GM19467 (cell line): ENCODE measurements around the gene ETFA.
"Not testable (repeated sequence)": the region's sequence is repeated elsewhere in the genome, so short reads cannot be mapped to it uniquely, and the experiment has no call there.

Experiments
- ATAC-seq: cut with Tn5 transposase; IDR thresholded peaks from one replicate; pipeline ENCODE4 v1.9.1; 2021; ENCODE audit warnings: mild to moderate bottlenecking, moderate library complexity; ENCODE audit not compliant: unreplicated experiment

ETFA gene

DNA sequence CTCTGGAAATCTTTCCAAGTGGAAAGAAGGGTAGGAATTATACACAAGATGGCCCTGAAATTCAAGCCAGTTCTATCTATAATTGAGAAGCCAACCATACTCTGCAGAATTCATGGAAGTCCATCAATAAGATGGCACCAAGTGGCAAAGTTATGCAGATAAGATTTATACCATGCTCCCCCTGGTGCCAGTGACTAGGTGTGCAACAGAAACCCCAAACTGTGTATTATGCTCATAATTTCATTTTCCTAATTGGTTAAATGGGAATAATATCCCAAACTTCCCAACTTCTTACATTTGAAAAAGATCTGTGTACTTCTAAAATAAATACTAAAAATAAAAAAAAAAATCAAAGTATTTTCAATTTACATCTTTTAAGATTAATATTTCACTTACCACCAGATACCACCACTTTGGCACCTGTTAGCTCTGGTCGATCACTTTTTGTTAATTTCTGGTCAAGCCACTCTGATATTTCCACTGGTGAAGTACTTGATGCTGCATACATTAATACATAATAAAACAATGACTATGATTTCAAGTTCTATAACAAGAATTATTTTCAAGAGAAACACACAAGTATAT lies 25.9 kb downstream of the ETFA start:
- no peak for ATAC-seq

GRCh38 chr15:76282465-76282864 lies 28.8 kb downstream of the ETFA start:
- ATAC-seq: no peak

DNA sequence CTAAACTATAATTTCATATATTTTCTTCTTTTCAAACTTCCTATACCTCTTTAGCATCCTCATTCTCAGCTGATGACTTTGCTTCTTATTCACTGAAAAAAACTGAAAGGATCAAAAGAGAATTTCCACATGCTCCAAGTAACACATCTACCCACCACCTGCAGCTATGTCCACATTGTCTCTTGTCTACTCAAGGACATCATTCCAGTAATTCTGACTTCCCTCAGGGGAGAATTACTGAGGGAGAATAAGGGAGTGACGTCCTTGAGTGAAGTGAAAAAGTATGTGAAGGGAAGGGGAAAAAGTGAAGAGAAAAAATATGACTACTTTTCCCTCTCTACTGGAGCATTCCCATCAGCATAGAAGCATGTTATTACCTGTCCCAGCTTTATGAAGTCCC lies 32.6 kb downstream of the ETFA start:
- ATAC-seq: no peak

GRCh38 chr15:76274821-76275220 lies 36.4 kb downstream of the ETFA start:
- ATAC-seq: no peak

DNA sequence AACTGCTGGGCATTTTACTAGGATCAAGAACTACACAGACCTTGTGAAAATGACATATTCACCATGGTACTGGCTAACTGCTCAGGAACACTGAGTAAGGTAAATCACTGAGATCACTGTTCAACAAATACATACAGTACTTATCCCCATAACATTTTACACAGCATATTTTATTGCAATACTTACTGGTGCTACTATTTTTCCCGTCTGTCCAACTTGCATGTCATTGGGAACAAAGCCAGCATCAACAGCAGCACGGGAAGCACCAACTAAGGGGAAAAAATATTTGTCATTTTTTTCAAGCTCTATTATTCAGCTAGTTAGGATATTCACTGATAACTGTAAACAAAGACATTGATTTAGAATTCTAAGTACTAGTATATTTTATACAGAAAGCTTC lies 37.0 kb downstream of the ETFA start:
- ATAC-seq: no peak

GRCh38 chr15:76270876-76271275 lies 40.4 kb downstream of the ETFA start:
- ATAC-seq: no peak

DNA sequence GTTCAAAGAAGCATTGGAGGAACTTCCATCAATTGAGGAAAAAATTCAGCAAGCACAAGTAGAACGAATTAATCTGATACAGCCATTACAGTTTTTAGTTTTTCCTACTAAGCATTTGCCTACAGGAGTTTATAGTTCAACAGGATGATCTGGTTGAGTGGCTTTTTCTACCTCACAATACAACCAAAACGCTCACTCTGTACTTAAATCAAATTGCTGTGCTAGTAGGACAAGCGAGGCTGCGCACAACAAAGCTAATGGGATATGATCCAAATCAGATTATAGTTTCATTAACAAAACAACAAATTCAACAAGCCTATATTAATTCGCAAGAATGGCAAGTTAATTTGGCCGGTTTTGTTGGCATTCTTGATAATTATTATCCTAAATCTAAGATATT lies 44.2 kb downstream of the ETFA start:
- ATAC-seq: no peak

DNA sequence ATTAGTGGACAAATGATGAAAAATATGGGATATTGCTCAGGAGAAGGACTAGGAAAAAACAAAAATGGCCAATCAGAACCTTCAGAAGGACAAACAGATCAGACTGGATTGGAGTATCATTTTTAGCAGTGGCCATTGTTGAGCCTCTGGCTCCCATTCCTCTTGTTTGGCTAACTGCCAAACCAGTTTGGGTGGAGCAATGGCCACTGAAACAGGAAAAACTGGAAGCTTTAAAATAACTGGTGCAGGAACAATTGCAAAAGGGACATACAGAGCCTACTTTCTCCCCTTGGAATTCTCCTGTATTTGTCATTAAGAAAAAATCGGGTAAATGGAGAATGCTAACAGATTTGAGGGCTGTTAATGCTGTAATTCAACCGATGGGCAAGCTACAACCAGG lies 45.5 kb downstream of the ETFA start:
- not testable (repeated sequence) for ATAC-seq

GRCh38 chr15:76260246-76260938 lies 50.9 kb downstream of the ETFA start:
- ATAC-seq: no peak

GRCh38 chr15:76259392-76259791 lies 51.9 kb downstream of the ETFA start:
- ATAC-seq: no peak

DNA sequence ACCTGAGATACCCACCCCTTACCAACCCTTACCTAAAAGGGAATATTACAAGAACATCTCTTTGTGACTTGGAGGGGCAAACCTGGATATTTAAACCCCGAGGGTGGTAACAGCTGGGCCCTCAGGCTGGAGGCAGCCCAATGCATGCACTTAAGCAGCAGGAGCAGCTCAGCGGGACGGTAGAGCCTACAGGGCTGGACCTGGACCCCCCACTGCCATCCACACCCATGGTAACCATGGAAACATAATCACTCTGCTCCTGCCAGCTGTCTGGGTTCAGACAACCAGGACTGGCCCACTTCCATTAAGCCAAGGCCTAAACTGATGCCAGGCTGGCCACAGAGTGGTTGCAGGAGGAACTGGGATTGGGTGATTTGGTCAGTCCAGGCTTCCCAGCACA lies 52.8 kb downstream of the ETFA start:
- ATAC-seq: no peak

DNA sequence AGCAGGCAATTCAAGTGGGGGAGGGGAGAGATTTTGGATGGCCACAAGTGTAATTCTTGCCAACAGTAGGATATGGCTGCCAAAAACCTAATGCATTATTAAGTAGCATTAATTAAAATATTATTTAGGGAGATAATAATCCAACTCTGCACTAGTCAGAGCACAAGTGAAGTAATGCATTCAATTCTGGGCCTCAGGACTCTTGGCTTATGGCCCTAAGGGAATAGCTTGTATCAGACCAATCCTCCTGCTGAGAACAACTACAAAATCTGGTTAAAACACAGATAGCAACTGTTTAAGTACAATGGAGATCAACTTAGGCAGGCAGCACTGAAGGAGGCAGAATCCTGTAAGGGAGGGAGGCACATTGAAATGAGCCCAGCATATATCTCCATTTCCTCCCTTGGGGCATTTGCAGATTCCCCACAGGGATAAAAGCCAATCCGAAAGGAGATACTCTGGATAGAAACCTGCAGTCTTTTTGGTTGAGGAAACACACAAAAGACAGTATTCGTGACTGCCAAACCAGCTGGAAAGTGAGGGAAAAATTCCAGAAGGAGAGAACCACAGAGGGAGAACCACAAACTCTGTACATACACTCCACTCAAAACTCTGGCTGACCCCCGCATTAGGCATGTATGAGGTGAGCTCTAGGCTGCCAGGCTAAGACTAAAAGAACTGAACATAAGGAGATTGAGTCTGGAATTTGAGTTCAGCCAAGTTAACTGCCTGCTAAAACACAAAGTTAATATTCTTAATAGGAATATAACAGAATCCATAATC lies 57.4 kb downstream of the ETFA start:
- no peak for ATAC-seq

DNA sequence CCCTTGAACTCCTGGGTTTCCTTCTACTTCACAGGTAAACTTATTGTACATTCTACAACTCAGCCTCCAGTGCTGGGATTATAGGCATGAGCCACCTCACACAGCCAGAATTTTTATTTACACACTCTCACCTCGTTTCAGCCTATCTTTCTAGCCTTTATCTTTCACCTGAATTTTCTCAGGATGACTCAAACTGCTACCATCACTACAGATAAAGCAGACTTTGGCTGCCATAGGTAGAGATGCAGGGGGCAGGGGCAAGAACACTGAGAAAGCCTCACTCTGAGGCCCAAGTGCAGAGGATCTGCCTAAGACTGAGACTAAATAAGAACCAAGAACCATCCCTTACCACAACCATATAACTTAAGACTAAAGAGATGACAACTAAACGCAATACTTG lies 59.0 kb downstream of the ETFA start:
- ATAC-seq: no peak

DNA sequence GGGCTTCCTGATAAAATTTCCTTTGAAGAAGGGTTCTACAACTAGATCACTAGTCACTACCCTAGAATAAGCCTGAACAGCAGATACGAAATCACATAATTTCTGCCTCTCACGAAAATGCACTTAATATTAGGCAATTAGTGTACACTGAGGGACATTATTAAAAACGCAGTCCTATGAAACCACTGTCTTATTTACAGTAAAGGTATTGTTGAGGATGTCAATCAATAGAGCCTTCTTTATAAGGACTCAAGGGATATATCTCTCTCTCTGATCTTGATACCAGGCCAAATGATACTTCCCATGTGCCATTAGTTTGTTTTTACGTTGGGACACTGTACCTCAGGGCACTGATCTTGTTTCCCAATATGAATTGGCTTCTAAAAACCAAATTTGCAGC lies 59.6 kb downstream of the ETFA start:
- no peak for ATAC-seq

DNA sequence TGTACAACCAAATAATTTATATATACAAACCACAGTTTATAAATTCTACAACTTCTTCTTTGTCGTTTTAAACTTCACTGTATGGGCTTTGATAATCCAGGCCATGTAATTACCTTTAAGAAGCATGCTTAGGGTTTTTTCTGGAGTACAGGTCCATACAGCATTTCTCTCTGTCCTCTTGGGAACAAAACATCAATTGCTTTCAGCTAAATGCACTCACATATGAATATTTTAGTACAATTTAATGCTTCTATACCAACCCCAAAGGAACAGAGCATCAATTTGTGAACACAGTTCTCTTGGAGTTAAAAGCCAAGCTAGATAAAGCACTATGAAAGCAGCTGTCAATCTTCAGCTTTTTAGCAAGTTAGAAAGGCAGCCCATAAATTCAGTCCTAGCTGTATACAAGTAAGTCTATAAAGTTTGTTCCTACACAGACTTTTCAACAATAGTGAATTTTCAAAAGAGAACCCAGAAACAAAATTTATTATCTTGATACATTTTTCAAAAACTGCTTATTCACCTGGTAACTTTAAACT lies 66.1 kb downstream of the ETFA start:
- ATAC-seq: no peak

DNA sequence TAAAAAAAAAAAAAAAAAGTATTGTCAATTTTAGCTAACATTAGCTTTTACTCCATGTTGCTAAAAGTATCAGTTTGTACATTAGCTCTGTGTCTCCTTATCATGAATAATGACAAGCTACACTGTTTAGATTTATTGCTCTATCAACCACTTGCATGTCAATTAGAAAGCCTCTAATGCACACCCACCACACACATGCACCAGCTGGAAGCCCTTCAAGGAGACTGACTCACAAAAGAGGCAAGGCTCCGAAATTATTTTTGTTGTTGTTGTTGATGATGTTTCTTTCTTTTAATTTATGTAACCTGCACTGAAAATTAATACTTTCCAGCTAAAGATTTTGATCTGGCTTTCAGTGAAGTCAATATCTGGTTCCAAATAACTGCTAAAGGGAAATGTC lies 71.5 kb downstream of the ETFA start:
- ATAC-seq: no peak

DNA sequence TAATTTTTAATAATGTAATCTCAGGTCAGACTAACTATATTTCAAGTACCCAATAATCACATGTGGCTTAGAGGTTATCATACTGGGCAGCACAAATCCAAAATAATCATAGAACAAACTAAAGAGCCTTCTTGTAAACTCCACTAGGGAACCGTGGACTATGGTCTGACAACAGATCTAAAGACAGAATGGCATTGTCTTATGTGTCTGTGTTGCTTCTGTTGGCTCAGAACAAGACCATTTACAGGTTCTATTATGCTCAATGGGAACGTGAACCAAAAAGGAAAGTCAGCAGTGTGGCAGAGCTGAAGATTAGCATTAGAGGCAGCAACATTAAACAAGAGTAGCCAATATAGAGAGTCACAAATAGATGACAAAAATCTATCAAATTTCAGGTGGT lies 74.9 kb downstream of the ETFA start:
- no peak for ATAC-seq

DNA sequence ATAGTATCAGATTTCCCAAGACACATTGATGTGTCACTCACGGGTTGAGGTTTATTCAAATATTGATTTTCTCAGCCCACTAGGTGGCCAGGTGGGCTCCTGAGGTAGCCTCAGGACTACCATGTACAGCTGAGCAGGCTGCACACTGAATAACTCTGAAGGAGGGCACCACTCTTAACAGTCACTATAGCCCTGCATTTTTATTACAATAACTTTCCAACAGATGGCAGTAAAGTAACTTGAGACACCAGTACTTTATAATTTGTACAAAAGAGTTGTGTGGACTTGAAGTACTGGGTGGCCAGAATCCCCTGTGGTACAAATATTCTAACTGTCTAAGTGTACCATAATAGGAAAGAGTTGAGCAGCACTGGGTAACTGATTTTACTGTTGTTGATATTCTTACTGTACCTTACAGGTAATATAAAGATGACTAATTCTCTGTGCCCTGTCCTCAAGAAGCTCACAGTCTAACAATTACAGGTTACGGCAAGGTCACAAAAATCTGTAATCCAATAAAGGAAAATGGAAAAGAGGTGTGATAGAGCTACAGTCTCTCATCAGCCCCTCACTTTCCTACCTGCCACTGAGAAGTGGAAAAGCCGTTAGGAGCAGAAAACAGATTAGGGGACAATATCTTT lies 76.0 kb downstream of the ETFA start:
- ATAC-seq: no peak

DNA sequence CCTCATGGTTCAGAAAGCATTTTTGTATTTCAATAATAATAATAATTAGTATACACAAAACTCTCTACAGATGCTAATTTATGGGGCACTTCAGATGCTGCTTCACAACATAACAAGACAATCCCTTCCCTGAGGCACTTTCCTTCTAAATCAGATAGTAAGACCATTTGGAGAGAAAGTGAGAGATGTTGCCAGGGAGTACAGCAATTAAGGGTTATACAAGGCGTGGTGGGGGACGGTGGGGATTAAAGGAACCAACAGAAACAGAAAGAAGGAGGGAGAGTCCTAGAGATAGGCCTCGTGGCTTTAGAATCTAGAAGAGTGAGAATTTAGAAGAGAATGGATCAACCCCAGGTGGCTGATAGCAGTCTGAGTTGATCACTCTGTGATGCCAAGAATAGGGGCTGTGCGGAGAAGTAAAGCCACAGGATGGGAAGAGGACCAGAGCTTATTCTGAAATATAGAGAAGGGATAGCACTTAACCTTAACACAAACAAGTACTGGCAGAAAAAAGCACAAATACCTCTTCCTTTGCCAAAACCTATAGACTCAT lies 76.9 kb downstream of the ETFA start:
- no peak for ATAC-seq

GRCh38 chr15:76233921-76234320 lies 77.3 kb downstream of the ETFA start:
- no peak for ATAC-seq

DNA sequence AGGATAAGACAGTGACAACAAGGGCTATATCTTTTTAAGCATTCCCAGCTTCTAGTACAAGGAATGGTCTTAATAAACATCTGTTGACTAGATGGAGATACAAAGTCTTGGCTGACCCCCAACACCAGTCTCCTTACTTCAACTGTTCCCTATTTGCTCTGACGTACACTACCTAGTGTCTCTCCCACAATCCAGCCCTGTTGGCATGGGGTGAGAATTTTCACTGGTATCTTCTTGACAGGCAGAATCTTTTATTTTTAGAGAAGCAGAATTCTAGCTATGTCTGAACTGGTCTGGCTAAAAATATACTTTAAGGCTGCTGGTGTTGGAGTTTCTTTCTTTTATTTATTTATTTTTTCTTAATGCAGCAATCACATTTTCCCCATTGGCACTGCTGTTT lies 82.0 kb downstream of the ETFA start:
- no peak for ATAC-seq
